ENCODE data around the gene SHC4. TPM values are rescaled to one million over a fixed set of nuclear protein-coding genes. Genes with fewer than 3 reads are reported as not detected.

SHC4 gene
- total RNA-seq, 2 donors from 2014 or later = 0.29 to 0.58 TPM

GRCh38 chr15:48869966-48870365, 93.8 kb downstream of the SHC4 start:
- Mint-ChIP-seq H3K4me1 (peaks cover 4% of the 10 kb centered on the region), H3K9me3 (no peaks in the 10 kb centered on the region), H3K27me3 (ENCODE audit: insufficient read depth) (peaks cover 28% of the 10 kb centered on the region), H3K27ac (no peak overlapping the region), H3K36me3 (ENCODE audit: low read depth) (no peaks in the 10 kb centered on the region), H3K4me3 (no peak overlapping the region)
- H3K27ac ChIP-seq (ENCODE audit: low read depth, low read length) = no peak overlapping the region
- no peak for DNase-seq
- TF ChIP-seq CTCF (conservative IDR thresholded peaks at IDR 0.05) = no peak
- H3K27me3 ChIP-seq (ENCODE audit: control insufficient read depth, insufficient read depth, low read length, poor library complexity, severe bottlenecking) = peaks cover 6% of the 10 kb centered on the region
- H3K4me1 ChIP-seq (ENCODE audit: control insufficient read depth, insufficient read depth, low read length) = no peaks in the 10 kb centered on the region
- no peaks in the 10 kb centered on the region for H3K36me3 ChIP-seq (ENCODE audit: control insufficient read depth, insufficient read depth, low read length)
- H3K4me3 ChIP-seq (ENCODE audit: low read length) = no peak overlapping the region
- H3K9me3 ChIP-seq (ENCODE audit: control insufficient read depth, low read length) = no peaks in the 10 kb centered on the region
- no peak overlapping the region for H3K9ac ChIP-seq (ENCODE audit: extremely low read depth, low read length, poor library complexity, severe bottlenecking)
- 100% methylated on average over 1 of the region's 1 CpG for WGBS, 2 experiments (ENCODE audit: insufficient coverage in 1 of 2, insufficient read length in 1 of 2)

GRCh38 chr15:48868536-48868935, 95.2 kb downstream of the SHC4 start:
- H3K4me1 Mint-ChIP-seq = peaks cover 4% of the 10 kb centered on the region
- no peak overlapping the region for H3K27ac Mint-ChIP-seq
- no peak overlapping the region for H3K27ac ChIP-seq (ENCODE audit: low read depth, low read length)
- TF ChIP-seq CTCF (conservative IDR thresholded peaks at IDR 0.05) = no peak
- H3K9me3 Mint-ChIP-seq = no peaks in the 10 kb centered on the region
- WGBS, 2 experiments (ENCODE audit: insufficient coverage in 1 of 2, insufficient read length in 1 of 2) = 63% methylated on average over 2 of the region's 2 CpGs; no CpG with 5 or more reads in 1 of the 2 experiments
- H3K27me3 ChIP-seq (ENCODE audit: control insufficient read depth, insufficient read depth, low read length, poor library complexity, severe bottlenecking) = peaks cover 6% of the 10 kb centered on the region
- no peak overlapping the region for H3K9ac ChIP-seq (ENCODE audit: extremely low read depth, low read length, poor library complexity, severe bottlenecking)
- H3K27me3 Mint-ChIP-seq (ENCODE audit: insufficient read depth) = peaks cover 20% of the 10 kb centered on the region
- no peaks in the 10 kb centered on the region for H3K9me3 ChIP-seq (ENCODE audit: control insufficient read depth, low read length)
- no peaks in the 10 kb centered on the region for H3K36me3 Mint-ChIP-seq (ENCODE audit: low read depth)
- no peaks in the 10 kb centered on the region for H3K4me1 ChIP-seq (ENCODE audit: control insufficient read depth, insufficient read depth, low read length)
- no peak for DNase-seq
- H3K4me3 Mint-ChIP-seq = no peak overlapping the region
- no peaks in the 10 kb centered on the region for H3K36me3 ChIP-seq (ENCODE audit: control insufficient read depth, insufficient read depth, low read length)
- no peak overlapping the region for H3K4me3 ChIP-seq (ENCODE audit: low read length)

- no peaks in the 10 kb centered on the region for H3K9me3 Mint-ChIP-seq
These were observed 95.7 kb downstream of the SHC4 start for GRCh38 chr15:48868023-48868422.

More at GRCh38 chr15:48868023-48868422, 95.7 kb downstream of the SHC4 start:
- Histone ChIP-seq H3K9ac (ENCODE audit: extremely low read depth, low read length, poor library complexity, severe bottlenecking) (no peak overlapping the region), H3K4me3 (ENCODE audit: low read length) (no peak overlapping the region), H3K36me3 (ENCODE audit: control insufficient read depth, insufficient read depth, low read length) (no peaks in the 10 kb centered on the region), H3K4me1 (ENCODE audit: control insufficient read depth, insufficient read depth, low read length) (no peaks in the 10 kb centered on the region), H3K27ac (ENCODE audit: low read depth, low read length) (no peak overlapping the region), H3K9me3 (ENCODE audit: control insufficient read depth, low read length) (no peaks in the 10 kb centered on the region), H3K27me3 (ENCODE audit: control insufficient read depth, insufficient read depth, low read length, poor library complexity, severe bottlenecking) (peaks cover 6% of the 10 kb centered on the region)
- DNase-seq = no peak
- Mint-ChIP-seq H3K4me3 (no peak overlapping the region), H3K27ac (no peak overlapping the region), H3K4me1 (peaks cover 4% of the 10 kb centered on the region), H3K27me3 (ENCODE audit: insufficient read depth) (peaks cover 19% of the 10 kb centered on the region), H3K36me3 (ENCODE audit: low read depth) (no peaks in the 10 kb centered on the region)
- TF ChIP-seq CTCF (conservative IDR thresholded peaks at IDR 0.05) = no peak

Data from endodermal cell (in vitro differentiated cells).